ENCODE data around the gene TNPO3. TPM values are rescaled to one million over a fixed set of nuclear protein-coding genes. Genes with fewer than 3 reads are reported as not detected.

Gene TNPO3
- polyA plus RNA-seq, 1 donor from 2014 or later: 47.7 TPM

DNA sequence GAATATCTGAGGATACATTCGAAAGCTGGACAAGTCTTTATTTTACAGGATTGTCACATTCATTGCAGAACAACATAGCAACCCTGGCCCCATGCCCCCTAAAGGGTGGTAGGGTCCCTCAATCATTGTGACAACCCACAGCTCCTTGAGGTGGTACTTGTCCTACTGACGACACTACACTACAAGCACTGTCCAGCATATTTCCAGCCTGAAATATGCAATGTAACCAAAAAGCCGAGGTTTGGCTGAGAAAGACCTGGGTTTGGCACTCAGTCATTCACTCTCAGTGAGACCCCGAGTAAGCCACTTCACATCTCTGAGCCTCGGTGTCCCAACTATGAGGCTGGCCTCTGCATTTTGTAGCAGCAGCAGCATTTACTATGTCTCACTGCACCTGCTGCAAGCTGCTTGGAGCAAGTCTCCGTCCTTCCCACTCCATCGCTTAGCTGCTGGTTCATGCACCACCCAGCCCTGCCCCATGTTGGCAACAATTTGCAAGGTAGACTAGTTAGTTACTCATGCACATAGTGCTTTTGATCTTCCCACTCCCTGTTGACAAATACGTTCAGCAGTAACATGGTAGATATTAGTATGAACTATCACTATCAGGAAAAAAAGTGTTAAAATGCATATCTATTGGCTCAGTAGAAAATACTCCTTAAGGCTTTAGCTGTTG lies 43.6 kb upstream of the TNPO3 start:
- Histone ChIP-seq H3K36me3 (ENCODE audit: insufficient read depth, low read length) (no peaks in the 10 kb centered on the region), H3F3A (ENCODE audit: insufficient read depth, low read length, poor library complexity, severe bottlenecking) (no peaks in the 10 kb centered on the region), H3K9ac (ENCODE audit: low read length) (no peak overlapping the region), H3K9me3 (ENCODE audit: low read length) (no peaks in the 10 kb centered on the region), H3K79me2 (replicated peaks; ENCODE audit: insufficient read depth, low read length) (no peaks in the 10 kb centered on the region), H3K27me3 (ENCODE audit: insufficient read depth, low read depth, low read length) (peaks cover 4% of the 10 kb centered on the region), H3K9me2 (ENCODE audit: insufficient read depth, low read length) (no peaks in the 10 kb centered on the region), H3K27ac (ENCODE audit: low read length) (no peak overlapping the region), H4K20me1 (ENCODE audit: insufficient read depth) (no peaks in the 10 kb centered on the region), H3K4me2 (ENCODE audit: low read length) (no peak overlapping the region), H3K4me3 (ENCODE audit: low read length) (no peak overlapping the region), H2AFZ (ENCODE audit: low read depth, low read length) (no peak overlapping the region)
- no peak for TF ChIP-seq MXI1 (conservative IDR thresholded peaks at IDR 0.05; ENCODE audit: poor library complexity, severe bottlenecking)
- TF ChIP-seq RAD21 (conservative IDR thresholded peaks at IDR 0.05): no peak
- TF ChIP-seq, protein P1, sequence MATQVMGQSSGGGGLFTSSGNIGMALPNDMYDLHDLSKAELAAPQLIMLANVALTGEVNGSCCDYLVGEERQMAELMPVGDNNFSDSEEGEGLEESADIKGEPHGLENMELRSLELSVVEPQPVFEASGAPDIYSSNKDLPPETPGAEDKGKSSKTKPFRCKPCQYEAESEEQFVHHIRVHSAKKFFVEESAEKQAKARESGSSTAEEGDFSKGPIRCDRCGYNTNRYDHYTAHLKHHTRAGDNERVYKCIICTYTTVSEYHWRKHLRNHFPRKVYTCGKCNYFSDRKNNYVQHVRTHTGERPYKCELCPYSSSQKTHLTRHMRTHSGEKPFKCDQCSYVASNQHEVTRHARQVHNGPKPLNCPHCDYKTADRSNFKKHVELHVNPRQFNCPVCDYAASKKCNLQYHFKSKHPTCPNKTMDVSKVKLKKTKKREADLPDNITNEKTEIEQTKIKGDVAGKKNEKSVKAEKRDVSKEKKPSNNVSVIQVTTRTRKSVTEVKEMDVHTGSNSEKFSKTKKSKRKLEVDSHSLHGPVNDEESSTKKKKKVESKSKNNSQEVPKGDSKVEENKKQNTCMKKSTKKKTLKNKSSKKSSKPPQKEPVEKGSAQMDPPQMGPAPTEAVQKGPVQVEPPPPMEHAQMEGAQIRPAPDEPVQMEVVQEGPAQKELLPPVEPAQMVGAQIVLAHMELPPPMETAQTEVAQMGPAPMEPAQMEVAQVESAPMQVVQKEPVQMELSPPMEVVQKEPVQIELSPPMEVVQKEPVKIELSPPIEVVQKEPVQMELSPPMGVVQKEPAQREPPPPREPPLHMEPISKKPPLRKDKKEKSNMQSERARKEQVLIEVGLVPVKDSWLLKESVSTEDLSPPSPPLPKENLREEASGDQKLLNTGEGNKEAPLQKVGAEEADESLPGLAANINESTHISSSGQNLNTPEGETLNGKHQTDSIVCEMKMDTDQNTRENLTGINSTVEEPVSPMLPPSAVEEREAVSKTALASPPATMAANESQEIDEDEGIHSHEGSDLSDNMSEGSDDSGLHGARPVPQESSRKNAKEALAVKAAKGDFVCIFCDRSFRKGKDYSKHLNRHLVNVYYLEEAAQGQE (IDR thresholded peaks at IDR 0.05; ENCODE audit: borderline replicate concordance): no peak
- no peak for TF ChIP-seq CTCF (IDR thresholded peaks at IDR 0.05; ENCODE audit: poor library complexity, severe bottlenecking)
- TF ChIP-seq EP300 (conservative IDR thresholded peaks at IDR 0.05; ENCODE audit: poor library complexity, severe bottlenecking): no peak
- no peak for TF ChIP-seq EZH2 (IDR thresholded peaks at IDR 0.05; ENCODE audit: borderline replicate concordance, insufficient read depth, low read length, poor library complexity, severe bottlenecking)
- TF ChIP-seq SMC3 (conservative IDR thresholded peaks at IDR 0.05; ENCODE audit: poor library complexity): no peak
- no peak for TF ChIP-seq POLR2AphosphoS5 (IDR thresholded peaks at IDR 0.05)
- TF ChIP-seq TAF1 (IDR thresholded peaks at IDR 0.05; ENCODE audit: low read depth): no peak

DNA sequence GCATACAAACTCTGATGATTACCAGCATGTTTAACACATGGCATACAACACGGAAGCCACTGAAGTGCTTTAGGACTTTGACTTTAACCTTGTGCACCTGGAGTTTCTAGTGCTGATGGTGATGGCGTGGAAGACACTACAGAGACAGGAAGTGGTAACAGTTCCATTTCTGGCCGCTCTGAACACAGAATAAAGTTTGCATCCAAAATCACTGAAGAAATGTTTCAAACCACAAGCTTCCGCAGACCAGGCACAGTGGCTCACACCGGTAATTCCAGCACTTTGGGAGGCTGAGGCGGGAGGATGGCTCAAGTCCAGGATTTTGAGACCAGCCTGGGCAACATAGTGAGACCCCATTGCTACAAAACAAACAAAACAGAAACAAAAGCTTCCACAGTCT lies 40.3 kb upstream of the TNPO3 start:
- Histone ChIP-seq H2AFZ (ENCODE audit: low read depth, low read length) (no peak overlapping the region), H3K27ac (ENCODE audit: low read length) (no peak overlapping the region), H3K9ac (ENCODE audit: low read length) (no peak overlapping the region), H3F3A (ENCODE audit: insufficient read depth, low read length, poor library complexity, severe bottlenecking) (no peaks in the 10 kb centered on the region), H3K79me2 (replicated peaks; ENCODE audit: insufficient read depth, low read length) (no peaks in the 10 kb centered on the region), H3K4me2 (ENCODE audit: low read length) (no peak overlapping the region), H3K36me3 (ENCODE audit: insufficient read depth, low read length) (no peaks in the 10 kb centered on the region), H3K27me3 (ENCODE audit: insufficient read depth, low read depth, low read length) (peaks cover 4% of the 10 kb centered on the region), H3K4me3 (ENCODE audit: low read length) (no peak overlapping the region), H4K20me1 (ENCODE audit: insufficient read depth) (no peaks in the 10 kb centered on the region), H3K9me2 (ENCODE audit: insufficient read depth, low read length) (no peaks in the 10 kb centered on the region), H3K9me3 (ENCODE audit: low read length) (no peaks in the 10 kb centered on the region)
- no peak for TF ChIP-seq TAF1 (IDR thresholded peaks at IDR 0.05; ENCODE audit: low read depth)
- TF ChIP-seq, protein P1 (IDR thresholded peaks at IDR 0.05; ENCODE audit: borderline replicate concordance): no peak
- TF ChIP-seq POLR2AphosphoS5 (IDR thresholded peaks at IDR 0.05): no peak
- no peak for TF ChIP-seq CTCF (IDR thresholded peaks at IDR 0.05; ENCODE audit: poor library complexity, severe bottlenecking)
- no peak for TF ChIP-seq SMC3 (conservative IDR thresholded peaks at IDR 0.05; ENCODE audit: poor library complexity)
- no peak for TF ChIP-seq MXI1 (conservative IDR thresholded peaks at IDR 0.05; ENCODE audit: poor library complexity, severe bottlenecking)
- no peak for TF ChIP-seq RAD21 (conservative IDR thresholded peaks at IDR 0.05)
- TF ChIP-seq EP300 (conservative IDR thresholded peaks at IDR 0.05; ENCODE audit: poor library complexity, severe bottlenecking): no peak
- TF ChIP-seq EZH2 (IDR thresholded peaks at IDR 0.05; ENCODE audit: borderline replicate concordance, insufficient read depth, low read length, poor library complexity, severe bottlenecking): no peak

All from neural cell (in vitro differentiated cells).